MV-4-11 (cell line): ENCODE results near the gene POU2F3.

Experiments
- DNase-seq: peaks from one replicate; lab custom pipeline; 2025; lab: John Stamatoyannopoulos, UW

The POU2F3 gene

GRCh38 chr11:120324932-120325810 is 85.2 kb downstream of the POU2F3 start, which contains the start of gene TLCD5:
TLCD5 (plus strand) TSS chr11:120325299; CDS start chr11:120327442, 2,143 bp downstream.
- DNase-seq, result peak; percentile 3

- DNase-seq, result no peak
These were observed 86.3 kb downstream of the POU2F3 start for GRCh38 chr11:120326228-120326627.

- DNase-seq, result peak; percentile 90
These were observed 86.9 kb downstream of the POU2F3 start for GRCh38 chr11:120326845-120327281.

GRCh38 chr11:120327311-120327710 is 87.4 kb downstream of the POU2F3 start:
- DNase-seq, result no peak

- DNase-seq, result no peak
These were observed 89.6 kb downstream of the POU2F3 start for GRCh38 chr11:120329556-120329955.

GRCh38 chr11:120330045-120330444 is 90.1 kb downstream of the POU2F3 start:
- peak; percentile 87 for DNase-seq

GRCh38 chr11:120331301-120331996 is 91.5 kb downstream of the POU2F3 start:
- no peak for DNase-seq

- DNase-seq, result peak; percentile 7
These were observed 93.1 kb downstream of the POU2F3 start for GRCh38 chr11:120332822-120333716.

- no peak for DNase-seq
These were observed 93.9 kb downstream of the POU2F3 start for GRCh38 chr11:120333801-120334200.

GRCh38 chr11:120334332-120334731 is 94.4 kb downstream of the POU2F3 start:
- DNase-seq, result no peak

- DNase-seq, result peak; percentile 84
These were observed 95.0 kb downstream of the POU2F3 start for GRCh38 chr11:120334894-120335462.

GRCh38 chr11:120335556-120335907 is 95.6 kb downstream of the POU2F3 start:
- DNase-seq, result no peak

- DNase-seq, result peak; percentile 66
These were observed 96.1 kb downstream of the POU2F3 start, which contains the start of gene ARHGEF12 for GRCh38 chr11:120335908-120336640. ARHGEF12 (plus strand) TSS chr11:120336413; CDS start chr11:120337244, 831 bp downstream.

GRCh38 chr11:120336641-120337354 is 96.9 kb downstream of the POU2F3 start:
- no peak for DNase-seq

- peak; percentile 11 for DNase-seq
These were observed 97.6 kb downstream of the POU2F3 start for GRCh38 chr11:120337355-120338106.

- DNase-seq, result no peak
These were observed 98.4 kb downstream of the POU2F3 start for GRCh38 chr11:120338107-120338933.

GRCh38 chr11:120339394-120339890 is 99.5 kb downstream of the POU2F3 start:
- no peak for DNase-seq

GRCh38 chr11:120340529-120340928 is 100.6 kb downstream of the POU2F3 start:
- DNase-seq, result no peak
